OCI-LY7 (cell line): Measurements from ENCODE around the gene ZNF154. TPM values are rescaled to one million over a fixed set of nuclear protein-coding genes. Genes with fewer than 3 reads are reported as not detected.
"Not testable (repeated sequence)": the region's sequence is repeated elsewhere in the genome, so short reads cannot be mapped to it uniquely, and the experiment has no call there.

Source experiments
- BruUV-seq: library from RNA; stranded (reverse); fragments of 400-500 nt; replicated peaks from 2 replicates; lab custom pipeline; 2021; lab: Mats Ljungman, UMichigan
- CTCF ChIA-PET: fragments of 300-600 bp; sonication (Branson Sonifier 250); formaldehyde crosslinking; loops from one replicate; lab custom pipeline; 2022; ENCODE audit warnings: antibody characterized with exemption; ENCODE audit not compliant: unreplicated experiment; lab: Charles Lee
- POLR2A ChIA-PET: fragments of 300-600 bp; sonication (Branson Sonifier 250); formaldehyde crosslinking; loops from one replicate; lab custom pipeline; 2022; ENCODE audit warnings: antibody characterized with exemption; lab: Charles Lee
- DNase-seq: peaks from one replicate; pipeline ENCODE4 v3.0.0-alpha.2; 2015; ENCODE audit warnings: low spot score
- H2AFZ ChIP-seq: fragments of 200-600 bp; sonication (generic), shearing (Covaris generic); 2 replicates; pipeline ENCODE4 v1.6.1; 2014; ENCODE audit warnings: mild to moderate bottlenecking, antibody characterized with exemption, low read length, moderate library complexity
- H3K27ac ChIP-seq: fragments of 200-600 bp; sonication (generic); 2 replicates; pipeline ENCODE4 v1.5.1; 2014; ENCODE audit warnings: mixed run types, low read depth, mild to moderate bottlenecking, moderate library complexity, low read length, inconsistent platforms; ENCODE audit not compliant: poor library complexity, severe bottlenecking
- H3K36me3 ChIP-seq: fragments of 200-600 bp; sonication (generic); 2 replicates; pipeline ENCODE4 v1.6.1; 2014; ENCODE audit warnings: mild to moderate bottlenecking, antibody characterized with exemption, low read length, moderate library complexity, mixed read lengths; ENCODE audit not compliant: insufficient read depth
- H3K4me1 ChIP-seq: fragments of 200-600 bp; sonication (generic); 2 replicates; pipeline ENCODE4 v1.5.1; 2014; ENCODE audit warnings: mild to moderate bottlenecking, low read length; ENCODE audit not compliant: insufficient read depth, poor library complexity, severe bottlenecking
- H3K4me2 ChIP-seq: fragments of 200-600 bp; sonication (generic); 2 replicates; pipeline ENCODE4 v1.6.1; 2014; ENCODE audit warnings: mild to moderate bottlenecking, low read length
- H3K4me3 ChIP-seq: fragments of 200-600 bp; sonication (generic); 2 replicates; pipeline ENCODE4 v1.5.1; 2014; ENCODE audit warnings: mild to moderate bottlenecking, low read depth, low read length; ENCODE audit not compliant: poor library complexity, severe bottlenecking
- H3K79me2 ChIP-seq: fragments of 200-600 bp; sonication (generic); 2 replicates; pipeline ENCODE4 v1.6.1; 2016; ENCODE audit warnings: low read depth, mild to moderate bottlenecking, low read length, moderate library complexity, mixed read lengths; ENCODE audit not compliant: insufficient read depth
- H3K9me2 ChIP-seq: fragments of 200-600 bp; sonication (generic); 2 replicates; pipeline ENCODE4 v1.6.1; 2016; ENCODE audit warnings: mild to moderate bottlenecking, low read length, mixed read lengths; ENCODE audit not compliant: insufficient read depth
- H3K9me3 ChIP-seq: fragments of 200-600 bp; sonication (generic); 2 replicates; pipeline ENCODE4 v1.6.1; 2014; ENCODE audit warnings: mild to moderate bottlenecking, mixed run types, low read length, mixed read lengths
- H4K20me1 ChIP-seq: fragments of 200-600 bp; sonication (generic); 2 replicates; pipeline ENCODE4 v1.6.1; 2014; ENCODE audit warnings: mild to moderate bottlenecking, antibody characterized with exemption, low read length, moderate library complexity, mixed read lengths; ENCODE audit not compliant: insufficient read depth
- CTCF ChIP-seq: fragments of 200-600 bp; sonication (generic); conservative IDR thresholded peaks from 2 replicates; pipeline ENCODE4 v1.5.1; 2014; ENCODE audit warnings: mild to moderate bottlenecking, antibody characterized with exemption, low read length, moderate library complexity, mixed read lengths
- EZH2phosphoT487 ChIP-seq: fragments of 200-600 bp; sonication (generic); IDR thresholded peaks from 2 replicates; pipeline ENCODE4 v1.6.1; 2018; ENCODE audit warnings: low read depth, borderline replicate concordance, mild to moderate bottlenecking, mixed run types, antibody characterized with exemption, low read length, moderate library complexity, mixed read lengths
- intact Hi-C: fragments of 100-400 bp; cut with micrococcal nuclease; formaldehyde crosslinking; loops from one replicate; pipeline ENCODE4 v1.10.0; 2022; ENCODE audit not compliant: unreplicated experiment
- total RNA-seq, 2 experiments: library from RNA; depleted of rRNA in 1 of 2; stranded (reverse); fragments of >200 nt in 1 of 2; shearing (Covaris generic) in 1 of 2; gene quantifications; 2 replicates each; pipeline ENCODE4 v1.2.3, GENCODE V29; 2014 to 2022

Gene ZNF154
- total RNA-seq, 2 experiments from 2014 or later, result not detected

GRCh38 chr19:57747472-57747807, 38.4 kb upstream of the ZNF154 start:
- Histone ChIP-seq H3K27ac (peak overlapping the region; percentile 52), H3K4me2 (peak overlapping the region; percentile 93), H2AFZ (no peak overlapping the region), H3K79me2 (peaks cover 33% of the 10 kb centered on the region), H3K4me1 (peaks cover 13% of the 10 kb centered on the region), H3K9me2 (no peaks in the 10 kb centered on the region), H3K9me3 (no peaks in the 10 kb centered on the region), H4K20me1 (no peaks in the 10 kb centered on the region), H3K4me3 (peak overlapping the region; percentile 92), H3K36me3 (peaks cover 44% of the 10 kb centered on the region)
- DNase-seq, result no peak
- TF ChIP-seq CTCF, result no peak
- TF ChIP-seq EZH2phosphoT487, result no peak
- POLR2A ChIA-PET, result interaction anchor here (1.0 to 1.1 kb wide), 2 partner anchors 9 kb away, joined by 3 to 4 read pairs; no protein-coding TSS in a partner anchor
- no TSS peak for BruUV-seq
- CTCF ChIA-PET, result no interaction called here
- intact Hi-C loops, result no loop called here

DNA sequence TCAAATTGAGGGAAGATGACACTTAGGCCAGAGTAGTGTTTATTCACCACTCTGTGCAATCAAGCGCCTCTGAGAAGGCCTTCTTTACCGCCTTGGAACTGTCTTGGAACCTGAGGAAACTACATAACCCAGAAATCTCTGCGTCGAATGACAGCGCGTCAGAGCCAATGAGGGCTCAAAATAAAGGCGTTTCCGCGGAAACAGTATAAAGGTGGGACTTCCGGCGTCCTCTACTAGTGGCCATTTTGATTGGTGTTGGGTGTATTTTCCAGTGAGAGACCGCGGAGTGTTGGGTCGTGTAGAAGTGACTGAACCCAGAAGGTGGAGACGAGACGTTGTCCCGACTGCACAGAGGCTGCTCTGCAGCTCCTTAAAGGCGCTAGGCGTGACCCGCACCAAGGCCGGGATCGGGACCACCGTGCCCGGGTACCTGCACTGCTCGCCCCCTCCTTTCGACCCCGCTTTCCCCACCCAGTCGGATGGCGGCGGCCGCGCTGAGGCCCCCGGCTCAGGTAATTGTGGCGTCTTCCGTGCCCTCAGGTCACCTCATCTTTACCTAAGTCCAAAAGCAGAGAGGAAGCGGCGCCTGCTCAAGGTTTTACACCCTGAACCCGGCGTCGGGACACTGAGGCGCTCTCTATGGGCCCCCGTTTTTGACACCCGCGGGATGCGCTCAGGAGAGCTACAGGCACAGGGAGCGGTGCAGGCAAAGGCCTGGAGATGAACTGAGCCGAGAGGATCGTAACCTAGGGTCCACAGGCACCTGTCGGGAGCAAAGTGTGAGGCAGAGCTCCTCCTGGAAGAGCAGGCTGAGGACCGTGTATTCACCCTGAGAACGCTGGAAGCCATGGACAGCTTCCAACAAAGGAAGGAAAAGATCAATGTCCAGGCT, 37.8 kb upstream of the ZNF154 start, which contains the start of gene ZNF776:
Gene ZNF776, plus strand, starts transcription at position 236 of the 892 bp plus-strand sequence. Its CDS starts 244 bp downstream, at position 480.
- Histone ChIP-seq H2AFZ (peak within 1 kb of the TSS; percentile 80), H4K20me1 (no peaks in the 10 kb centered on the region), H3K4me3 (peak within 1 kb of the TSS; percentile 92), H3K36me3 (peaks cover 38% of the 10 kb centered on the region), H3K9me2 (no peaks in the 10 kb centered on the region), H3K4me1 (peaks cover 13% of the 10 kb centered on the region), H3K4me2 (peak within 1 kb of the TSS; percentile 93), H3K79me2 (peaks cover 33% of the 10 kb centered on the region), H3K9me3 (no peaks in the 10 kb centered on the region), H3K27ac (peak within 1 kb of the TSS; percentile 52)
- intact Hi-C loops, result no loop called here
- BruUV-seq, result TSS peak; percentile 68
- POLR2A ChIA-PET, result interaction anchor here (0.8 to 1.4 kb wide), 4 partner anchors 9 to 23 kb away, joined by 3 to 5 read pairs (median 4); partner anchors contain the start of gene ZNF671
- TF ChIP-seq EZH2phosphoT487 (no peak), CTCF (no peak)
- CTCF ChIA-PET, result interaction anchor here (0.6 kb wide), 1 partner anchor 523 kb away, joined by 3 read pairs; no protein-coding TSS in a partner anchor
- peak; percentile 93 for DNase-seq

DNA sequence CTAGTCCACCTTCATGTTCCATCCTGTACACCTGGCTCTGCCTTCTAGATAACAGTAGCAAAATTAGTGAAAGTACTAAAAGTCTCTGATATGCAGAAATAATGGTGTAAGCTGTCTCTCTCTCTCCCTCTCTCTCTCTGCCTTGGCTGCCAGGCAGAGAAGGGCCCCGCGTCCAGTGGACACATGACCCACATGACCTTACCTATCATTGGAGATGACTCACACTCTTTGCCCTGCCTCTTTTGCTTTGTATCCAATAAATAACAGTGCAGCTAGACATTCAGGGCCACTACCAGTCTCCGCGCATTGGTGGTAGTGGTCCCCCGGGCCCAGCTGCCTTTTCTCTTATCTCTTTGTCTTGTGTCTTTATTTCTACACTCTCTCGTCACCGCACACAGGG, 29.8 kb upstream of the ZNF154 start:
- H3K4me1 ChIP-seq, H3K9me3 ChIP-seq, intact Hi-C loops, H2AFZ ChIP-seq, POLR2A ChIA-PET, CTCF ChIA-PET, BruUV-seq, H3K27ac ChIP-seq, H3K4me2 ChIP-seq, DNase-seq, H3K79me2 ChIP-seq, H3K9me2 ChIP-seq, H4K20me1 ChIP-seq, H3K36me3 ChIP-seq, H3K4me3 ChIP-seq: not testable (repeated sequence)
